ENCODE data around the gene CCDC190. TPM values are rescaled to one million over a fixed set of nuclear protein-coding genes. Genes with fewer than 3 reads are reported as not detected.
"Not testable (repeated sequence)": the region's sequence is repeated elsewhere in the genome, so short reads cannot be mapped to it uniquely, and the experiment has no call there.

The CCDC190 gene
- total RNA-seq, 1 experiment from 2014 or later: not detected

- no peak for ATAC-seq
- intact Hi-C loops (cut with micrococcal nuclease; ENCODE audit: unreplicated experiment) (no loop called here), in situ Hi-C loops (cut with HindIII; ENCODE audit: low pct_unique_long_range_greater_than_20kb, low sequenced_read_pairs) (no loop called here)
- no peak overlapping the region for H3K27ac ChIP-seq (ENCODE audit: low read length)
- no TSS peak for BruUV-seq (replicated peaks)
- no peak overlapping the region for H3K4me3 ChIP-seq (ENCODE audit: low read depth in 2 of 2, low read length in 2 of 2)
- H3K4me1 ChIP-seq (ENCODE audit: control insufficient read depth, insufficient read depth, low read length): no peaks in the 10 kb centered on the region
- no peaks in the 10 kb centered on the region for H3K27me3 ChIP-seq (ENCODE audit: control insufficient read depth, insufficient read depth, low read length)
- ChIA-PET POLR2A (no interaction called here), CTCF (no interaction called here)
- H3K9me3 ChIP-seq (ENCODE audit: control insufficient read depth, insufficient read depth, low read depth, low read length): no peaks in the 10 kb centered on the region
- DNase-seq (ENCODE audit: low read depth, low spot score): no peak
- TF ChIP-seq REST (IDR thresholded peaks at IDR 0.05; ENCODE audit: insufficient read depth in 1 of 2, low read depth in 2 of 2, low read length in 1 of 2) (no peak), POLR2AphosphoS5 (IDR thresholded peaks at IDR 0.05; ENCODE audit: low read depth, low read length) (no peak), CTCF (IDR thresholded peaks at IDR 0.05) (no peak), SIN3A (IDR thresholded peaks at IDR 0.05; ENCODE audit: borderline replicate concordance, insufficient read depth, low read depth, low read length) (no peak), TCF7L2 (IDR thresholded peaks at IDR 0.05; ENCODE audit: low read depth, low read length) (no peak)
- no peaks in the 10 kb centered on the region for H3K36me3 ChIP-seq (ENCODE audit: control insufficient read depth, insufficient read depth, low read length)
Observed at GRCh38 chr1:162881590-162881989, 20.6 kb upstream of the CCDC190 start.

- POLR2A ChIA-PET; in situ Hi-C loops (cut with HindIII; ENCODE audit: low pct_unique_long_range_greater_than_20kb, low sequenced_read_pairs); H3K27ac ChIP-seq (ENCODE audit: low read length); ATAC-seq; H3K4me1 ChIP-seq (ENCODE audit: control insufficient read depth, insufficient read depth, low read length); H3K36me3 ChIP-seq (ENCODE audit: control insufficient read depth, insufficient read depth, low read length); H3K4me3 ChIP-seq (ENCODE audit: low read depth in 2 of 2, low read length in 2 of 2); CTCF ChIA-PET; DNase-seq (ENCODE audit: low read depth, low spot score); intact Hi-C loops (cut with micrococcal nuclease; ENCODE audit: unreplicated experiment); BruUV-seq (replicated peaks); H3K9me3 ChIP-seq (ENCODE audit: control insufficient read depth, insufficient read depth, low read depth, low read length); H3K27me3 ChIP-seq (ENCODE audit: control insufficient read depth, insufficient read depth, low read length): not testable (repeated sequence)
Observed at GRCh38 chr1:162880617-162881016, 19.6 kb upstream of the CCDC190 start.

- in situ Hi-C loops (cut with HindIII; ENCODE audit: low pct_unique_long_range_greater_than_20kb, low sequenced_read_pairs): no loop called here
- CTCF ChIA-PET: interaction anchor here (0.6 kb wide), 1 partner anchor 12 kb away, joined by 3 read pairs; no protein-coding TSS in a partner anchor
- no peaks in the 10 kb centered on the region for H3K36me3 ChIP-seq (ENCODE audit: control insufficient read depth, insufficient read depth, low read length)
- H3K27me3 ChIP-seq (ENCODE audit: control insufficient read depth, insufficient read depth, low read length): peaks cover 3% of the 10 kb centered on the region; the same call in 1 of the 2 replicates
- H3K27ac ChIP-seq (ENCODE audit: low read length): no peak overlapping the region
- ATAC-seq: peak; percentile 68; the same call in 1 of the 2 replicates
- intact Hi-C loops (cut with micrococcal nuclease; ENCODE audit: unreplicated experiment): loop anchor here (1.0 kb wide), 1 partner anchor 191 kb away; the partner anchor contains the start of gene RGS4
- H3K4me1 ChIP-seq (ENCODE audit: control insufficient read depth, insufficient read depth, low read length): no peaks in the 10 kb centered on the region
- POLR2A ChIA-PET: interaction anchor here (0.5 kb wide), 1 partner anchor 293 kb away, joined by 3 read pairs; no protein-coding TSS in a partner anchor
- no peaks in the 10 kb centered on the region for H3K9me3 ChIP-seq (ENCODE audit: control insufficient read depth, insufficient read depth, low read depth, low read length)
- no peak for TF ChIP-seq TCF7L2 (IDR thresholded peaks at IDR 0.05; ENCODE audit: low read depth, low read length)
- no peak for TF ChIP-seq REST (IDR thresholded peaks at IDR 0.05; ENCODE audit: insufficient read depth in 1 of 2, low read depth in 2 of 2, low read length in 1 of 2)
- TF ChIP-seq CTCF (IDR thresholded peaks at IDR 0.05): peak; percentile 76
- TF ChIP-seq POLR2AphosphoS5 (IDR thresholded peaks at IDR 0.05; ENCODE audit: low read depth, low read length): no peak
- no peak for DNase-seq (ENCODE audit: low read depth, low spot score)
- no TSS peak for BruUV-seq (replicated peaks)
- no peak overlapping the region for H3K4me3 ChIP-seq (ENCODE audit: low read depth in 2 of 2, low read length in 2 of 2)
Observed at GRCh38 chr1:162878000-162878596, 17.1 kb upstream of the CCDC190 start.

Data from Panc1 (cell line).